Prostate gland (tissue), 2 donors: ENCODE data around the gene ACTN4.

Experiments
- CTCF ChIP-seq, 4 experiments: fragments of 200-600 bp in 2 of 4; fragments of 450-650 bp in 2 of 4; sonication (generic) in 2 of 4; IDR thresholded peaks; 1 replicate in 3 of 4; 2 replicates in 1 of 4; pipeline ENCODE4 v1.5.1; 2016 to 2019; ENCODE audit warnings: antibody characterized with exemption in 4 of 4, mild to moderate bottlenecking in 2 of 4, moderate library complexity in 2 of 4
- POLR2A ChIP-seq: fragments of 450-650 bp; IDR thresholded peaks from one replicate; pipeline ENCODE4 v1.6.1; 2016; ENCODE audit warnings: antibody characterized with exemption, mild to moderate bottlenecking

DNA sequence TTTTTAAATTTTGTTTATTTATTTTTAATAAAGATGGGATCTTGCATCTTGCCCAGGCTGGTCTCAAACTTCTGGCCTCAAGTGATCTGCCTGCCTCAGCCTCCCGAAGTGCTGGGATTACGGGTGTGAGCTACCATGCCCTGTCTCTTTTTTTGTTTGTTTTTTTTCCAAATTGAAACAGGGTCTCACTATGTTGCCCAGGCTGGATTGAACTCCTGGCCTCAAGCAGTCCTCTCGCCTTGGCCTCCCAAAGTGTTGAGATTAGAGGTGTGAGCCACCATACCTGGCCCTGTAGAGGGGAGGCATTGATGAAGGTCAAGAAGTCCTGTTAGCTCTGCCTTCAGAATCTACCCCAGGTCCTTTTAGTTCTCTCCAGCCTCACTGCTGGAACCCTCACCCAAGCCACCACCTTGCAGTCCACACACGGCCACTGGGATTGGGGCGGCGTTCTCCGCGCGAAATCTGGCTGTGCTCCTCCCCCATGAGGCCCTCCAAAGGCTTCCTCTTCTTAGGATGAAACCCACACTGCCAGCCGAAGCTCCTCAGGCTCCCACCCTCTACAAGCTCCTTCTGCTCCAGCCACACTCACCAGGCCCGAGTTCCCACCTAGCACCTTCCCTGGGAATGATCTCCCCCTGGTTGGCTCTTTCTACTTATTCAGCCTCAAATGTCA is 34.9 kb downstream of the ACTN4 start:
- TF ChIP-seq CTCF (IDR thresholded peaks at IDR 0.05) (no peak), POLR2A (no peak)
